Measurements from ENCODE around the gene LIPI.
A peak's percentile ranks its signal among the peaks of the same experiment; 100 is the strongest.
"Not testable (repeated sequence)": the region's sequence is repeated elsewhere in the genome, so short reads cannot be mapped to it uniquely, and the experiment has no call there.

Gene LIPI

GRCh38 chr21:14116080-14116481 is 94.7 kb downstream of the LIPI start:
- no peak for DNase-seq

GRCh38 chr21:14115646-14116045 is 95.1 kb downstream of the LIPI start:
- no peak for DNase-seq

GRCh38 chr21:14114251-14114650 is 96.5 kb downstream of the LIPI start:
- DNase-seq: peak; percentile 8

GRCh38 chr21:14104564-14104963 is 106.2 kb downstream of the LIPI start:
- not testable (repeated sequence) for DNase-seq

GRCh38 chr21:14099570-14099969 is 111.2 kb downstream of the LIPI start:
- DNase-seq: no peak

- DNase-seq: no peak
These were observed 112.8 kb downstream of the LIPI start for GRCh38 chr21:14097881-14098499.

- no peak for DNase-seq
These were observed 114.2 kb downstream of the LIPI start for GRCh38 chr21:14096577-14096976.

- DNase-seq: no peak
These were observed 114.6 kb downstream of the LIPI start for GRCh38 chr21:14096172-14096571.

GRCh38 chr21:14095056-14095455 is 115.7 kb downstream of the LIPI start:
- DNase-seq: no peak

GRCh38 chr21:14092834-14093560 is 117.8 kb downstream of the LIPI start:
- no peak for DNase-seq

- not testable (repeated sequence) for DNase-seq
These were observed 120.6 kb downstream of the LIPI start for GRCh38 chr21:14090184-14090583.

GRCh38 chr21:14088391-14088790 is 122.4 kb downstream of the LIPI start:
- DNase-seq: no peak

- no peak for DNase-seq
These were observed 124.2 kb downstream of the LIPI start for GRCh38 chr21:14086553-14086952.

- DNase-seq: no peak
These were observed 126.1 kb downstream of the LIPI start for GRCh38 chr21:14084701-14085100.

GRCh38 chr21:14084068-14084501 is 126.7 kb downstream of the LIPI start:
- no peak for DNase-seq

- DNase-seq: no peak
These were observed 130.0 kb downstream of the LIPI start for GRCh38 chr21:14080764-14081096.

- DNase-seq: no peak
These were observed 130.6 kb downstream of the LIPI start for GRCh38 chr21:14080040-14080763.

GRCh38 chr21:14078746-14079375 is 131.9 kb downstream of the LIPI start:
- DNase-seq: no peak

- DNase-seq: no peak
These were observed 134.5 kb downstream of the LIPI start for GRCh38 chr21:14076143-14076806.

- no peak for DNase-seq
These were observed 135.2 kb downstream of the LIPI start for GRCh38 chr21:14075346-14076142.

- DNase-seq: no peak
These were observed 136.6 kb downstream of the LIPI start for GRCh38 chr21:14074177-14074576.

- no peak for DNase-seq
These were observed 137.1 kb downstream of the LIPI start for GRCh38 chr21:14073615-14074014.

Data from NCI-H1105 (cell line).